Central memory CD8-positive, alpha-beta T cell (primary cell): ENCODE data around the gene RIPOR1.

Experiments
- ATAC-seq: fragments of 150-1000 bp; cut with Tn5 transposase; replicated peaks from 2 replicates; pipeline ENCODE4 v1.10.0; 2022; ENCODE audit warnings: mild to moderate bottlenecking, moderate FRiP score, moderate number of reproducible peaks; ENCODE audit not compliant: poor library complexity, severe bottlenecking; ENCODE audit errors: extremely low read depth
- DNase-seq, 2 donors: peaks; one replicate each; pipeline ENCODE4 v3.0.0; 2021; ENCODE audit warnings: low spot score in 2 of 2
- H3K27ac Mint-ChIP-seq: one replicate; pipeline ENCODE4 v1.8.0; 2022; ENCODE audit warnings: low read depth, mild to moderate bottlenecking, moderate library complexity, mixed read lengths
- H3K27me3 Mint-ChIP-seq: one replicate; pipeline ENCODE4 v1.8.0; 2022; ENCODE audit warnings: mixed read lengths
- H3K36me3 Mint-ChIP-seq: one replicate; pipeline ENCODE4 v1.8.0; 2022; ENCODE audit warnings: mild to moderate bottlenecking, moderate library complexity, mixed read lengths; ENCODE audit not compliant: insufficient read depth
- H3K4me1 Mint-ChIP-seq: one replicate; pipeline ENCODE4 v1.8.0; 2022; ENCODE audit warnings: mixed read lengths
- H3K4me3 Mint-ChIP-seq: one replicate; pipeline ENCODE4 v1.8.0; 2022; ENCODE audit warnings: mild to moderate bottlenecking, moderate library complexity, mixed read lengths
- H3K9me3 Mint-ChIP-seq: one replicate; pipeline ENCODE4 v1.8.0; 2022; ENCODE audit warnings: mixed read lengths

Gene RIPOR1

GRCh38 chr16:67558859-67559258, 30.2 kb downstream of the RIPOR1 start:
- Mint-ChIP-seq H3K27ac (no peak overlapping the region), H3K4me3 (no peak overlapping the region), H3K4me1 (peaks cover 27% of the 10 kb centered on the region), H3K9me3 (no peaks in the 10 kb centered on the region), H3K36me3 (peaks cover 20% of the 10 kb centered on the region), H3K27me3 (no peaks in the 10 kb centered on the region)
- DNase-seq = no peak
- ATAC-seq = no peak

- Mint-ChIP-seq H3K27me3 (no peaks in the 10 kb centered on the region), H3K4me3 (peak overlapping the region; percentile 90), H3K9me3 (no peaks in the 10 kb centered on the region), H3K36me3 (peaks cover 18% of the 10 kb centered on the region), H3K27ac (peak overlapping the region; percentile 92), H3K4me1 (peaks cover 34% of the 10 kb centered on the region)
- no peak for DNase-seq
- ATAC-seq = no peak
Observed at GRCh38 chr16:67560827-67561342, 32.3 kb downstream of the RIPOR1 start.

DNA sequence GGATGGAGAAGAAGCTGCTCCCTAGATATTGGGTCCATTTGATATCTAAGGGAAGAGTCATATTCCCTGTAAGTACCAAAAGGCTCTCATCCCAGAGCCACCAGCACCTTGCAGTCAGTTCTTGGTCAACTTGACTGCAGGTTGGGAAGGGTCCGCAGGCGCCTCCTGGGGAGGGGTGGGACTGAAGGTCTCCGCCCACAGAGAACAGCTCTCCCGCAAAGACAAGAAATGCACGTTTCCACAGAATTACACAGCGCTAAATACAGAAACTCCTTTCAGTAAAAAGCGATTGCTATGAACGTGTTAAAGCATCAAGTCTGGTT, 32.8 kb downstream of the RIPOR1 start:
- Mint-ChIP-seq H3K27me3 (no peaks in the 10 kb centered on the region), H3K4me1 (peaks cover 28% of the 10 kb centered on the region), H3K9me3 (no peaks in the 10 kb centered on the region), H3K4me3 (peak overlapping the region; percentile 90), H3K36me3 (peaks cover 18% of the 10 kb centered on the region), H3K27ac (peak overlapping the region; percentile 92)
- ATAC-seq = no peak
- no peak for DNase-seq

GRCh38 chr16:67561824-67562525, 33.3 kb downstream of the RIPOR1 start:
- peak overlapping the region; percentile 92 for H3K27ac Mint-ChIP-seq
- no peaks in the 10 kb centered on the region for H3K9me3 Mint-ChIP-seq
- peaks cover 31% of the 10 kb centered on the region for H3K4me1 Mint-ChIP-seq
- DNase-seq (peak; percentile 87 to 90), ATAC-seq (peak; percentile 71)
- peak overlapping the region; percentile 90 for H3K4me3 Mint-ChIP-seq
- no peaks in the 10 kb centered on the region for H3K27me3 Mint-ChIP-seq
- peaks cover 18% of the 10 kb centered on the region for H3K36me3 Mint-ChIP-seq

- Mint-ChIP-seq H3K27ac (peak within 1 kb of the TSS; percentile 92), H3K4me1 (peaks cover 35% of the 10 kb centered on the region), H3K36me3 (peaks cover 18% of the 10 kb centered on the region), H3K27me3 (no peaks in the 10 kb centered on the region), H3K9me3 (no peaks in the 10 kb centered on the region), H3K4me3 (peak within 1 kb of the TSS; percentile 90)
- ATAC-seq (peak; percentile 61), DNase-seq (no peak)
Observed at GRCh38 chr16:67562526-67562917, 33.9 kb downstream of the RIPOR1 start, which contains the start of gene CTCF. TSS of gene CTCF (plus strand) at chr16:67562526. CDS start at chr16:67610833, 48,307 bp downstream.

GRCh38 chr16:67562918-67563707, 34.5 kb downstream of the RIPOR1 start:
- DNase-seq = peak; percentile 43 to 47
- peaks cover 36% of the 10 kb centered on the region for H3K4me1 Mint-ChIP-seq
- H3K36me3 Mint-ChIP-seq = peaks cover 15% of the 10 kb centered on the region
- peak overlapping the region; percentile 90 for H3K4me3 Mint-ChIP-seq
- peak overlapping the region; percentile 92 for H3K27ac Mint-ChIP-seq
- ATAC-seq = peak; percentile 30
- H3K27me3 Mint-ChIP-seq = no peaks in the 10 kb centered on the region
- H3K9me3 Mint-ChIP-seq = no peaks in the 10 kb centered on the region

DNA sequence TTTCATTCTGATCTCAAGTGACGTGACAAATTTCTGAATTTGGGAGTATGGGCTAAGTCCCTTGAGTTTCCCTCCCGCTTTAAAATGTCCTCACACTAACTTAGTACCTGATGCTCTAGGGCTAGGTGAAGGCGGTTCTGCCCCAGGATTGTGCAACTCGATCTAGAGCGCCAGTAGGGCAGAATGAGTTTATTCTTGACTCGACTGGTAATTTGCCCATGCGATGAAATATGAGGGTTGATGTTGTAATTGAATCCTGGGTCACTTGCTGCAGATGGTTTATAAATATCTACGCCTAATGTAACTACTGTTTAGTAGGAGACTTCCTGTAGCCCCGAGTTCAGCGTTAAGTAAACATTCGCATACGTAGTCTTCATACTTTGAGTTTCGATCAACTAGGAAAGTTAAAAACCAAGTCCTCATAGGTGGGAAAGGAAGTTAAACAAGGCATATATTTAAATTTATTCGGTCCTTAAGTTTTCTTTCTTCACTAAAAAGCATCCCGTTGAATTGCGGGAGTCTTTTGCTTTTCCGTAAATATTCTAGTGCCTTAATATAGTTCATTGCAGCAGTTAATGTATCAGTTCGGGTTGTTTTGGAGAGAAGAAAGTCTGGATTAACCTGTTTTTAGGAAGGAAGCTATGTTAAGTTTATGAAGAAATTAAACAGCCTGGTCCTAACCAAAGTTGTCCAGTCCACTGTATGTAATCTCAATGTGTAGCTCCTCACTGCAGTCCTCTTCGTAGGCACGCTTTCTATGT, 35.3 kb downstream of the RIPOR1 start:
- Mint-ChIP-seq H3K27ac (peak overlapping the region; percentile 92), H3K27me3 (no peaks in the 10 kb centered on the region), H3K9me3 (no peaks in the 10 kb centered on the region), H3K4me1 (peaks cover 44% of the 10 kb centered on the region), H3K36me3 (peaks cover 15% of the 10 kb centered on the region), H3K4me3 (peak overlapping the region; percentile 90)
- DNase-seq (no peak), ATAC-seq (no peak)

GRCh38 chr16:67565470-67566100, 37.0 kb downstream of the RIPOR1 start:
- Mint-ChIP-seq H3K4me3 (no peak overlapping the region), H3K9me3 (no peaks in the 10 kb centered on the region), H3K36me3 (peaks cover 12% of the 10 kb centered on the region), H3K27me3 (no peaks in the 10 kb centered on the region), H3K4me1 (peaks cover 45% of the 10 kb centered on the region), H3K27ac (no peak overlapping the region)
- no peak for DNase-seq
- ATAC-seq = no peak

- no peak for DNase-seq
- Mint-ChIP-seq H3K27me3 (no peaks in the 10 kb centered on the region), H3K36me3 (peaks cover 31% of the 10 kb centered on the region), H3K4me1 (peaks cover 23% of the 10 kb centered on the region), H3K9me3 (no peaks in the 10 kb centered on the region), H3K27ac (no peak overlapping the region), H3K4me3 (no peak overlapping the region)
- ATAC-seq = no peak
Observed at GRCh38 chr16:67571464-67571863, 42.8 kb downstream of the RIPOR1 start.

DNA sequence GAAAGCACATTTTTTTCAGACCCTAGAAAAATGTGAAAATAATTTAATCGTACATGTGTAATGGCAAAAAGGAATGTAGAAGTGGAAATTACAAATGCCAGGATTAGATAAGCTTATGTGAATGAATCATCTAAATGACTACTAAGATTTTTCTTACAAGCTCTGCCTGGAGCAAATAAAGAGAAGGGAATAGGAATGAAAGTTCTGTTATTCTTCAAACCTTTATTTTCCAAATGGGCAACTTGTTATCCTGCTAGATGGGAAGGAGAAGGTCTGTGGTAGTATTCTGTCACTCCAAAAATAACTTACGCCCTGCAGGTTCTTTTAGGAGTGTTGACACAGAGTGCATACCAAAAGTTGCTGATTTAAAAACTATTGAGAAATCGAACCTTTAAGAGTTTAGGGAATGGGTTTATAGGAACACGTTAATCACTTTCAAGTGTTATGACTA, 43.4 kb downstream of the RIPOR1 start:
- H3K4me3 Mint-ChIP-seq = no peak overlapping the region
- H3K27me3 Mint-ChIP-seq = no peaks in the 10 kb centered on the region
- peaks cover 20% of the 10 kb centered on the region for H3K4me1 Mint-ChIP-seq
- DNase-seq = no peak
- H3K9me3 Mint-ChIP-seq = no peaks in the 10 kb centered on the region
- no peak for ATAC-seq
- H3K27ac Mint-ChIP-seq = no peak overlapping the region
- H3K36me3 Mint-ChIP-seq = peaks cover 34% of the 10 kb centered on the region

GRCh38 chr16:67579686-67580085, 51.1 kb downstream of the RIPOR1 start:
- Mint-ChIP-seq H3K4me1 (peaks cover 15% of the 10 kb centered on the region), H3K27ac (no peak overlapping the region)

DNA sequence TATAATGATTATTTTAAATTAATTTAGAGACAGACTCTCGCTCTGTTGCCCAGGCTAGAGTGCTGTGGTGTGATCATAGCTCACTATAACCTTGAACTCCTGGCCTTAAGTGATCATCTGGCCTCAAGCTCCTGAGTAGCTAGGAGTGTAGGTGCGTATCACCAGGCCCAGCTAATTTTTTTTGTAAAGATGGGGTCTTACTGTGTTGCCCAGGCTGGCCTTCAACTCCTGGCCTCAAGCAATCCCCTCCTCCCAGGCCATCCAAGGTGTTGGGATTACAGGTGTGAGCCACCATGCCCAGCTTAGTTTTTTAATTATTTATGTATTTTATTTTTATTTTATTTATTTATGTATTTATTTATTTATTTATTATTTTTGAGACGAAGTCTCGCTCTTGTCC, 51.6 kb downstream of the RIPOR1 start:
- peaks cover 25% of the 10 kb centered on the region for H3K36me3 Mint-ChIP-seq
- no peak overlapping the region for H3K4me3 Mint-ChIP-seq
- H3K9me3 Mint-ChIP-seq = no peaks in the 10 kb centered on the region
- DNase-seq = no peak
- H3K27ac Mint-ChIP-seq = no peak overlapping the region
- H3K4me1 Mint-ChIP-seq = peaks cover 15% of the 10 kb centered on the region
- no peaks in the 10 kb centered on the region for H3K27me3 Mint-ChIP-seq
- no peak for ATAC-seq

More at GRCh38 chr16:67579686-67580085, 51.1 kb downstream of the RIPOR1 start:
- ATAC-seq (no peak), DNase-seq (no peak)
- H3K4me3 Mint-ChIP-seq = no peak overlapping the region
- H3K36me3 Mint-ChIP-seq = peaks cover 26% of the 10 kb centered on the region
- no peaks in the 10 kb centered on the region for H3K9me3 Mint-ChIP-seq
- no peaks in the 10 kb centered on the region for H3K27me3 Mint-ChIP-seq
